OCI-M2 (cell line): ENCODE data around the gene RAC3.

Source experiments
- DNase-seq: peaks from one replicate; lab custom pipeline; 2025; ENCODE audit not compliant: unreplicated experiment; lab: John Stamatoyannopoulos, UW

The RAC3 gene

GRCh38 chr17:82054351-82055022, 23.0 kb downstream of the RAC3 start:
- no peak for DNase-seq

- DNase-seq = no peak
Measured at GRCh38 chr17:82055023-82055964, 23.8 kb downstream of the RAC3 start.

- DNase-seq = no peak
Measured at GRCh38 chr17:82055965-82056728, 24.7 kb downstream of the RAC3 start.

GRCh38 chr17:82056729-82057621, 25.5 kb downstream of the RAC3 start:
- DNase-seq = no peak

GRCh38 chr17:82058230-82058854, 26.9 kb downstream of the RAC3 start:
- DNase-seq = no peak

- no peak for DNase-seq
Measured at GRCh38 chr17:82058855-82059249, 27.4 kb downstream of the RAC3 start.

GRCh38 chr17:82059272-82060000, 28.0 kb downstream of the RAC3 start:
- no peak for DNase-seq

- DNase-seq = no peak
Measured at GRCh38 chr17:82060001-82060380, 28.5 kb downstream of the RAC3 start.

GRCh38 chr17:82060614-82061013, 29.1 kb downstream of the RAC3 start:
- DNase-seq = no peak

- no peak for DNase-seq
Measured at GRCh38 chr17:82061047-82061925, 29.8 kb downstream of the RAC3 start.

- DNase-seq = no peak
Measured at GRCh38 chr17:82062076-82062983, 30.9 kb downstream of the RAC3 start.

GRCh38 chr17:82062984-82063368, 31.5 kb downstream of the RAC3 start:
- no peak for DNase-seq

GRCh38 chr17:82063424-82064415, 32.2 kb downstream of the RAC3 start:
- DNase-seq = no peak

GRCh38 chr17:82064433-82065192, 33.1 kb downstream of the RAC3 start:
- no peak for DNase-seq

- no peak for DNase-seq
Measured at GRCh38 chr17:82065193-82065637, 33.7 kb downstream of the RAC3 start.
